HepG2 (cell line): ENCODE data around the gene PRCD. TPM values are rescaled to one million over a fixed set of nuclear protein-coding genes. Genes with fewer than 3 reads are reported as not detected.

Experiments
- ATAC-seq: fragments of 200-7000 bp; cut with Tn5 transposase; 3 replicates; pipeline ENCODE4 v1.9.1; 2020; ENCODE audit warnings: mild to moderate bottlenecking, moderate library complexity
- BruUV-seq: library from RNA; stranded (reverse); fragments of 400-500 nt; replicated peaks from 2 replicates; lab custom pipeline; 2021; lab: Mats Ljungman, UMichigan
- CTCF ChIA-PET: fragments of 300-600 bp; formaldehyde crosslinking; extraction: SDS; loops from one replicate; lab custom pipeline; 2021; ENCODE audit warnings: low total read pairs, inconsistent platforms, low intra/inter-chr PET ratio; lab: Yijun Ruan, JAX
- POLR2A ChIA-PET: fragments of 350-600 bp; sonication (Branson Sonifier 250); formaldehyde crosslinking; loops from one replicate; lab custom pipeline; 2020; ENCODE audit warnings: antibody characterized with exemption, inconsistent platforms; lab: Yijun Ruan, JAX
- DNase-seq: peaks from one replicate; pipeline ENCODE4 v3.0.0-alpha.2; 2015; ENCODE audit warnings: low spot score
- FAIRE-seq: peaks from 3 replicates; lab custom pipeline; 2011; peaks lifted over from hg19 to GRCh38; lab: Jason Lieb, UNC
- H2AFZ ChIP-seq: one replicate; pipeline ENCODE4 v1.6.1; 2011; ENCODE audit warnings: low read length, inconsistent platforms
- H3K27ac ChIP-seq: fragments of 300-600 bp; 3 replicates; pipeline ENCODE4 v1.8.0; 2011; ENCODE audit warnings: mixed run types, mild to moderate bottlenecking, mixed read lengths, low read length, inconsistent platforms; ENCODE audit not compliant: insufficient read depth; ENCODE audit errors: extremely low read length
- H3K27me3 ChIP-seq, 2 experiments: fragments of 200-600 bp in 1 of 2; 2 replicates in 1 of 2; 3 replicates in 1 of 2; pipeline versions ENCODE4 v1.6.0 to v1.8.0; 2011; ENCODE audit warnings: low read length in 2 of 2, mild to moderate bottlenecking in 2 of 2, moderate library complexity in 2 of 2, inconsistent platforms in 1 of 2; ENCODE audit not compliant: insufficient read depth in 2 of 2, control insufficient read depth in 1 of 2
- H3K36me3 ChIP-seq, 2 experiments: fragments of 200-600 bp in 1 of 2; replicated peaks in 1 of 2; 2 replicates in 1 of 2; 3 replicates in 1 of 2; pipeline versions ENCODE4 v1.5.1 to v1.8.0; 2011; ENCODE audit warnings: low read length in 2 of 2, inconsistent platforms in 1 of 2; ENCODE audit not compliant: insufficient read depth in 2 of 2, control insufficient read depth in 1 of 2
- H3K4me1 ChIP-seq: 2 replicates; pipeline ENCODE4 v1.5.1; 2012; ENCODE audit warnings: low read length, inconsistent platforms; ENCODE audit not compliant: insufficient read depth
- H3K4me2 ChIP-seq: 2 replicates; pipeline ENCODE4 v1.6.0; 2011; ENCODE audit warnings: low read depth, low read length, inconsistent platforms
- H3K4me3 ChIP-seq, 3 experiments: fragments of 200-600 bp in 1 of 3; sonication (generic), shearing (Covaris generic) in 1 of 3; replicated peaks in 1 of 3; 2 replicates each; pipeline ENCODE4 v1.5.1; 2011 to 2016; ENCODE audit warnings: low read length in 3 of 3, inconsistent platforms in 2 of 3, low read depth in 2 of 3, mild to moderate bottlenecking in 2 of 3, control low read depth in 1 of 3, mixed read lengths in 1 of 3; ENCODE audit not compliant: insufficient read depth in 1 of 3
- H3K79me2 ChIP-seq: one replicate; pipeline ENCODE4 v1.6.1; 2011; ENCODE audit warnings: low read length, inconsistent platforms; ENCODE audit not compliant: insufficient read depth
- H3K9ac ChIP-seq: 2 replicates; pipeline ENCODE4 v1.6.0; 2011; ENCODE audit warnings: mild to moderate bottlenecking, low read depth, low read length, inconsistent platforms; ENCODE audit not compliant: insufficient read depth
- H3K9me3 ChIP-seq: 2 replicates; pipeline ENCODE4 v1.5.1; 2012; ENCODE audit warnings: mild to moderate bottlenecking, low read length
- H4K20me1 ChIP-seq: 2 replicates; pipeline ENCODE4 v1.6.0; 2011; ENCODE audit warnings: inconsistent platforms, mild to moderate bottlenecking, low read length, moderate library complexity; ENCODE audit not compliant: insufficient read depth
- CREBL2 ChIP-seq: sonication (generic); formaldehyde crosslinking; IDR thresholded peaks from 2 replicates; pipeline ENCODE4 v1.8.1; 2023; ENCODE audit warnings: missing genetic modification reagents, mild to moderate bottlenecking, borderline replicate concordance
- FOXP4 ChIP-seq: sonication (generic); formaldehyde crosslinking; IDR thresholded peaks from 2 replicates; pipeline ENCODE4 v1.4.0; 2020; ENCODE audit warnings: missing genetic modification reagents
- HDAC1 ChIP-seq: sonication (generic); formaldehyde crosslinking; IDR thresholded peaks from 2 replicates; pipeline ENCODE4 v1.5.1; 2020; ENCODE audit warnings: mild to moderate bottlenecking, missing genetic modification reagents
- HMG20A ChIP-seq: IDR thresholded peaks from 2 replicates; pipeline ENCODE4 v1.6.1; 2016; ENCODE audit warnings: borderline replicate concordance
- MYC ChIP-seq: sonication (generic); formaldehyde crosslinking; IDR thresholded peaks from 2 replicates; pipeline ENCODE4 v1.9.0; 2021; ENCODE audit warnings: missing genetic modification reagents, borderline replicate concordance
- NFKBIZ ChIP-seq: IDR thresholded peaks from 2 replicates; pipeline ENCODE4 v1.6.1; 2018; ENCODE audit warnings: missing genetic modification reagents, missing compliant biosample characterization
- NR0B2 ChIP-seq: sonication (generic); formaldehyde crosslinking; IDR thresholded peaks from 2 replicates; pipeline ENCODE4 v1.4.0; 2020; ENCODE audit warnings: mild to moderate bottlenecking, missing genetic modification reagents
- ZBTB7A ChIP-seq: sonication (generic); formaldehyde crosslinking; IDR thresholded peaks from 2 replicates; pipeline ENCODE4 v1.8.0; 2022; ENCODE audit warnings: mild to moderate bottlenecking, missing genetic modification reagents
- ZBTB7B ChIP-seq: sonication (generic); formaldehyde crosslinking; IDR thresholded peaks from 2 replicates; pipeline ENCODE4 v1.4.0; 2020; ENCODE audit warnings: missing genetic modification reagents
- ZMYM4 ChIP-seq: sonication (generic); formaldehyde crosslinking; IDR thresholded peaks from 2 replicates; pipeline ENCODE4 v1.8.1; 2023; ENCODE audit warnings: mild to moderate bottlenecking, missing genetic modification reagents
- ZNF280B ChIP-seq: sonication (generic); formaldehyde crosslinking; IDR thresholded peaks from 2 replicates; pipeline ENCODE4 v1.5.0; 2020; ENCODE audit warnings: missing genetic modification reagents, mild to moderate bottlenecking, borderline replicate concordance
- WGBS: methylation state at CpG from one replicate; pipeline ENCODE4 v1.1.6; 2017; ENCODE audit warnings: low lambda C conversion rate; 5-methylcytosine and 5-hydroxymethylcytosine counted together
- in situ Hi-C: cut with HindIII; loops from 2 replicates; pipeline ENCODE4 v1.10.0; 2017; ENCODE audit warnings: low pct_unique_long_range_greater_than_20kb; ENCODE audit not compliant: extremely low pct_ligation_motif_present
- intact Hi-C: fragments of 100-400 bp; cut with micrococcal nuclease; formaldehyde crosslinking; loops from one replicate; pipeline ENCODE4 v1.10.0; 2022; ENCODE audit not compliant: unreplicated experiment
- polyA plus RNA-seq, 8 experiments: library from polyadenylated mRNA; depleted of rRNA in 3 of 8; stranded (reverse) in 7 of 8; unstranded in 1 of 8; fragments of >200 nt; fragmentation: Illumina TruSeq in 4 of 8; extraction: Trizol in 4 of 8; gene quantifications; 2 replicates each; pipeline versions ENCODE4 v1.2.1 to v1.2.3, GENCODE V29; 2011 to 2016; ENCODE audit warnings: low read depth in 4 of 8, missing spikeins in 1 of 8, mixed read lengths in 1 of 8; ENCODE audit not compliant: insufficient read depth in 1 of 8
- total RNA-seq, 5 experiments: library from RNA; depleted of rRNA; stranded (reverse); fragments of >200 nt; fragmentation: Illumina TruSeq; extraction: Trizol; gene quantifications; 2 replicates each; pipeline ENCODE4 v1.2.3, GENCODE V29; 2016; ENCODE audit warnings: low read depth in 1 of 5
- TF ChIP-seq, protein P1 (sequence below): sonication (generic); formaldehyde crosslinking; IDR thresholded peaks from 2 replicates; pipeline ENCODE4 v1.4.0; 2020; ENCODE audit warnings: missing genetic modification reagents; ENCODE audit errors: not compliant biosample characterization
- TF ChIP-seq, protein P2 (sequence below): sonication (generic); formaldehyde crosslinking; IDR thresholded peaks from 2 replicates; pipeline ENCODE4 v1.8.1; 2023; ENCODE audit warnings: mild to moderate bottlenecking, inconsistent platforms, moderate library complexity, missing genetic modification reagents, borderline replicate concordance
- TF ChIP-seq, protein P3 (sequence below): sonication (generic); formaldehyde crosslinking; IDR thresholded peaks from 2 replicates; pipeline ENCODE4 v1.8.0; 2022; ENCODE audit warnings: mild to moderate bottlenecking, missing genetic modification reagents, moderate library complexity

PRCD gene
- total and polyA plus RNA-seq, 2 of the 13 experiments (the other 11 are each of a cell fraction or from before 2014, with no cell fraction given): 0.51 TPM; not detected in 1

DNA sequence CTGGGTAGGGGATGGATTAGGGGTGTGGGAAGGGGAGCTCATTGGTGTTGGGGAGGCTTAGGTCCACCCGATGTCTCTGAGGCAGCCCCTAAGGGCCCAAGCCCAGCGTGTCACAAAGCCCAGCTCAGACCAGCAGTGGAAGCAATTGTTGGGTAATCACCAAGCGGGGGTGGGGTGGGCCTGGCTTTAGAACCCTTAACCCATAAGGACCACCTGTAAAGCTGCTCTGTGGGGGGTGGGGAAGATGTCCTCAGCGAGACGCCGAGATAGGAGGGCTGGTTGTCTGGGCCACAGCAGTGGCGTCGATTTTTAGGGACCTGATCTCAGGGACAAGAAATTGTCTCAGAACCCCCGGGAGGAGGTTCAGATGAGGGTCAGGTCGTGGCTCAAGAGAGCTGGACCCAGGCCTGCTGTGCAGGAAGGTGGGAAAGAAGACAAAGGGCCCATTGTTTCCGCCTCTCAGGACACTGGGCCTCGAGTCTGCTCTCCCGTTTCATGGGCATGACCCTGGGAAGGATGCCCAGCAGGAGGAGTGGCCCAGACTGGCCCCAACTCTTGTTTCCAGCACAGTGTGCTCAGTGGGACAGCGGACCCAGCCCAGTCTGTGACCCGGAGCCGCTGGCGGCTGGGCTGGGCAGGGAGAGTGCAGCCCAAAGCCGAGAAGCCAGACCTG is 29.9 kb downstream of the PRCD start:
- CTCF ChIA-PET: interaction anchor here (2.5 kb wide), 1 partner anchor 54 kb away, joined by 10 read pairs; no protein-coding TSS in a partner anchor
- peak; percentile 92 for DNase-seq
- Histone ChIP-seq H3K9me3 (no peaks in the 10 kb centered on the region), H3K36me3 (peaks cover 0 to 14% of the 10 kb centered on the region in 2 experiments; a peak in 3 of 5 replicates), H4K20me1 (peaks cover 24% of the 10 kb centered on the region), H3K27me3 (no peaks in the 10 kb centered on the region), H3K27ac (peak overlapping the region; percentile 34), H3K79me2 (no peaks in the 10 kb centered on the region), H3K4me3 (peak overlapping the region; percentile 8 to 54 (median 11); a peak in 3 of 6 replicates), H3K9ac (peak overlapping the region; percentile 14; the same call in 1 of the 2 replicates), H3K4me1 (peaks cover 75% of the 10 kb centered on the region), H3K4me2 (peak overlapping the region; percentile 81), H2AFZ (no peak overlapping the region)
- peak; percentile 84 for FAIRE-seq
- peak; percentile 70 for ATAC-seq
- intact Hi-C loops (loop anchor here (2.0 kb wide), 1 partner anchor 17 kb away; no protein-coding TSS in a partner anchor), in situ Hi-C loops (loop anchor here (10.0 kb wide), 1 partner anchor 55 kb away; no protein-coding TSS in a partner anchor)
- WGBS: 2% methylated on average over 15 of the region's 18 CpGs
- BruUV-seq: no TSS peak
- POLR2A ChIA-PET: interaction anchor here (0.7 to 6.8 kb wide), 13 partner anchors 12 to 187 kb away, joined by 3 to 129 read pairs (median 4); partner anchors contain the start of gene ST6GALNAC2
- TF ChIP-seq ZNF280B (peak; percentile 54; the same call in 1 of the 2 replicates), NFKBIZ (CRISPR knock-in tag) (0 out of 2 replicates have a peak, but pooled peaks have one; percentile 64), HMG20A (peak; percentile 58; the same call in 1 of the 2 replicates), ZBTB7A (peak; percentile 41; the same call in 1 of the 2 replicates), ZBTB7B (CRISPR knock-in tag) (peak; percentile 81), CREBL2 (CRISPR knock-in tag) (no peak), ZMYM4 (peak; percentile 30; the same call in 1 of the 2 replicates), FOXP4 (CRISPR knock-in tag) (peak; percentile 26; the same call in 1 of the 2 replicates), NR0B2 (0 out of 2 replicates have a peak, but pooled peaks have one; percentile 26), MYC (peak; percentile 75; the same call in 1 of the 2 replicates), HDAC1 (peak; percentile 60; the same call in 1 of the 2 replicates)
- TF ChIP-seq, protein P1, sequence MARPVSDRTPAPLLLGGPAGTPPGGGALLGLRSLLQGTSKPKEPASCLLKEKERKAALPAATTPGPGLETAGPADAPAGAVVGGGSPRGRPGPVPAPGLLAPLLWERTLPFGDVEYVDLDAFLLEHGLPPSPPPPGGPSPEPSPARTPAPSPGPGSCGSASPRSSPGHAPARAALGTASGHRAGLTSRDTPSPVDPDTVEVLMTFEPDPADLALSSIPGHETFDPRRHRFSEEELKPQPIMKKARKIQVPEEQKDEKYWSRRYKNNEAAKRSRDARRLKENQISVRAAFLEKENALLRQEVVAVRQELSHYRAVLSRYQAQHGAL (CRISPR knock-in tag): no peak
- TF ChIP-seq, protein P2, sequence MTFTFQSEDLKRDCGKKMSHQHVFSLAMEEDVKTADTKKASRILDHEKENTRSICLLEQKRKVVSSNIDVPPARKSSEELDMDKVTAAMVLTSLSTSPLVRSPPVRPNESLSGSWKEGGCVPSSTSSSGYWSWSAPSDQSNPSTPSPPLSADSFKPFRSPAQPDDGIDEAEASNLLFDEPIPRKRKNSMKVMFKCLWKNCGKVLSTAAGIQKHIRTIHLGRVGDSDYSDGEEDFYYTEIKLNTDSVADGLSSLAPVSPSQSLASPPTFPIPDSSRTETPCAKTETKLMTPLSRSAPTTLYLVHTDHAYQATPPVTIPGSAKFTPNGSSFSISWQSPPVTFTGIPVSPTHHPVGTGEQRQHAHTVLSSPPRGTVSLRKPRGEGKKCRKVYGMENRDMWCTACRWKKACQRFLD (CRISPR knock-in tag): no peak
- TF ChIP-seq, protein P3, sequence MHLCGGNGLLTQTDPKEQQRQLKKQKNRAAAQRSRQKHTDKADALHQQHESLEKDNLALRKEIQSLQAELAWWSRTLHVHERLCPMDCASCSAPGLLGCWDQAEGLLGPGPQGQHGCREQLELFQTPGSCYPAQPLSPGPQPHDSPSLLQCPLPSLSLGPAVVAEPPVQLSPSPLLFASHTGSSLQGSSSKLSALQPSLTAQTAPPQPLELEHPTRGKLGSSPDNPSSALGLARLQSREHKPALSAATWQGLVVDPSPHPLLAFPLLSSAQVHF (CRISPR knock-in tag): no peak
